ENCODE results near the gene ARL6IP6.
"Not testable (repeated sequence)": the region's sequence is repeated elsewhere in the genome, so short reads cannot be mapped to it uniquely, and the experiment has no call there.

ARL6IP6 gene

GRCh38 chr2:152722639-152723038, 4.2 kb downstream of the ARL6IP6 start:
- DNase-seq (ENCODE audit: low read depth in 2 of 2), result not testable (repeated sequence)

- DNase-seq (ENCODE audit: low read depth in 2 of 2), result no peak
Observed at GRCh38 chr2:152723918-152724317, 5.5 kb downstream of the ARL6IP6 start.

GRCh38 chr2:152729844-152730243, 11.4 kb downstream of the ARL6IP6 start:
- DNase-seq (ENCODE audit: low read depth in 2 of 2), result no peak

GRCh38 chr2:152730591-152731333, 12.3 kb downstream of the ARL6IP6 start:
- DNase-seq (ENCODE audit: low read depth in 2 of 2), result no peak

- not testable (repeated sequence) for DNase-seq (ENCODE audit: low read depth in 2 of 2)
Observed at GRCh38 chr2:152737509-152737908, 19.1 kb downstream of the ARL6IP6 start.

- no peak for DNase-seq (ENCODE audit: low read depth in 2 of 2)
Observed at GRCh38 chr2:152738438-152738837, 20.0 kb downstream of the ARL6IP6 start.

- DNase-seq (ENCODE audit: low read depth in 2 of 2), result not testable (repeated sequence)
Observed at GRCh38 chr2:152739705-152740104, 21.3 kb downstream of the ARL6IP6 start.

GRCh38 chr2:152740743-152741328, 22.4 kb downstream of the ARL6IP6 start:
- no peak for DNase-seq (ENCODE audit: low read depth in 2 of 2)

- no peak for DNase-seq (ENCODE audit: low read depth in 2 of 2)
Observed at GRCh38 chr2:152743002-152743401, 24.6 kb downstream of the ARL6IP6 start.

GRCh38 chr2:152747751-152748150, 29.3 kb downstream of the ARL6IP6 start:
- DNase-seq (ENCODE audit: low read depth in 2 of 2), result not testable (repeated sequence)

GRCh38 chr2:152755029-152755428, 36.6 kb downstream of the ARL6IP6 start:
- DNase-seq (ENCODE audit: low read depth in 2 of 2), result no peak

- DNase-seq (ENCODE audit: low read depth in 2 of 2), result no peak
Observed at GRCh38 chr2:152759290-152760072, 41.1 kb downstream of the ARL6IP6 start.

- DNase-seq (ENCODE audit: low read depth in 2 of 2), result no peak
Observed at GRCh38 chr2:152761214-152761613, 42.8 kb downstream of the ARL6IP6 start.

GRCh38 chr2:152762202-152762601, 43.8 kb downstream of the ARL6IP6 start:
- DNase-seq (ENCODE audit: low read depth in 2 of 2), result no peak

GRCh38 chr2:152763208-152763607, 44.8 kb downstream of the ARL6IP6 start:
- not testable (repeated sequence) for DNase-seq (ENCODE audit: low read depth in 2 of 2)

GRCh38 chr2:152763651-152764050, 45.2 kb downstream of the ARL6IP6 start:
- no peak for DNase-seq (ENCODE audit: low read depth in 2 of 2)

GRCh38 chr2:152766928-152767327, 48.5 kb downstream of the ARL6IP6 start:
- no peak for DNase-seq (ENCODE audit: low read depth in 2 of 2)

- no peak for DNase-seq (ENCODE audit: low read depth in 2 of 2)
Observed at GRCh38 chr2:152781175-152781574, 62.8 kb downstream of the ARL6IP6 start.

GRCh38 chr2:152782171-152782570, 63.8 kb downstream of the ARL6IP6 start:
- no peak for DNase-seq (ENCODE audit: low read depth in 2 of 2)

GRCh38 chr2:152790883-152791282, 72.5 kb downstream of the ARL6IP6 start:
- DNase-seq (ENCODE audit: low read depth in 2 of 2), result no peak

GRCh38 chr2:152791979-152792378, 73.6 kb downstream of the ARL6IP6 start:
- no peak for DNase-seq (ENCODE audit: low read depth in 2 of 2)

GRCh38 chr2:152792974-152793373, 74.6 kb downstream of the ARL6IP6 start:
- no peak for DNase-seq (ENCODE audit: low read depth in 2 of 2)

GRCh38 chr2:152796941-152797340, 78.5 kb downstream of the ARL6IP6 start:
- no peak for DNase-seq (ENCODE audit: low read depth in 2 of 2)

Data from activated CD4-positive, alpha-beta T cell treated with anti-CD3 and anti-CD28 coated beads for 24 hours (primary cell).